ENCODE data around the gene NINL. TPM values are rescaled to one million over a fixed set of nuclear protein-coding genes. Genes with fewer than 3 reads are reported as not detected.

Gene NINL
- total RNA-seq, 3 donors from 2014 or later (not counting 1 experiment from before 2014, with no cell fraction given), result 3.1 to 6.9 (median 4.9) TPM

DNA sequence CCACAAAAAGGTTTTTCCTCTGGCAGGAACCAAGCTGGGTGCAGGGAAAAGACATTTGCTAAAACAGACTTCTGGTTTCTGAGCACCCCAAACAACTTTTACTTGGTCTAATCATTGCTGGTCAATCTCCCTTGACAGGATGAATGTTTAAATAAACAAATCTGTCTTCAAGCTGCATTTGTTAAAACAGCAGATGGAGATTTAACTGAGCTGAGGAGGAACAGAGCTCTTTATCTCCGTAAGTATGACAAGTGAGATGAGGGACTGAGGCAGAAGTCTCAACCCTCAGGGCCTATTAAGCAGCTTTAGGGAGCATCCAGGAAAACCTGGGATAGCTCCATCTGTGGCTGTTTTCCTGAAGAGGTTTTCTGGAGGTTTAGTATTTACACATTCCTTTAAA lies 40.6 kb downstream of the NINL start:
- peak overlapping the region; percentile 23 to 50 for H3K27ac Mint-ChIP-seq
- H3K27me3 Mint-ChIP-seq (ENCODE audit: low read depth in 2 of 2), result no peaks in the 10 kb centered on the region
- TF ChIP-seq CTCF (IDR thresholded peaks at IDR 0.05), result no peak
- Histone ChIP-seq H3K27ac (ENCODE audit: low read length) (no peak overlapping the region), H3K9me3 (ENCODE audit: control insufficient read depth, insufficient read depth, low read length) (peaks cover 9% of the 10 kb centered on the region), H3K36me3 (ENCODE audit: control insufficient read depth, insufficient read depth, low read length) (no peaks in the 10 kb centered on the region), H3K4me1 (ENCODE audit: control insufficient read depth, insufficient read depth, low read length) (peaks cover 18% of the 10 kb centered on the region), H3K27me3 (ENCODE audit: control insufficient read depth, insufficient read depth, low read length) (no peaks in the 10 kb centered on the region), H3K4me3 (ENCODE audit: low read length) (no peak overlapping the region)
- 91% methylated on average over 1 of the region's 1 CpG for WGBS (ENCODE audit: insufficient coverage)
- no peaks in the 10 kb centered on the region for H3K9me3 Mint-ChIP-seq
- ATAC-seq (no peak), DNase-seq (no peak)
- peaks cover 11 to 41% of the 10 kb centered on the region in 2 donors for H3K4me1 Mint-ChIP-seq
- no peak overlapping the region for H3K4me3 Mint-ChIP-seq
- H3K36me3 Mint-ChIP-seq, result no peaks in the 10 kb centered on the region
- intact Hi-C loops (cut with micrococcal nuclease), result no loop called here

DNA sequence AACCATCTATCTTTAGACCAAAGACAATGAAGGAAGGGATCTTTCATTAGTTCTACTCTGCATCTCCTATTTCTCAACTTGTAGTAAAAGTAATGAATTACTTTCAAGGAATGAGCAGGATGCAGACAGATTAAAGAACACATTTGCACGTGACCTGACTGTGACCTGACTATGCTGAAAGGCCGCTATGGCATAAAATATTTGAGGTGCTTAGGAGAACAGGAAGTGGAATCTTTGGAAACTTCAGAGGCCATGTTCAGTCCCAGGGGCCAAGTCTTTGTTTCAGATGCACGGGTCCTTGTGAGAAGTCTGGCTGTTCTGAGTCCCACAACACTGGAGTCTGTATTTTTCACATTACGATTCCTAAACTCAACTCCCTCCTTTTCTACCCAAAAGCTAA lies 41.0 kb downstream of the NINL start:
- H3K36me3 Mint-ChIP-seq, result no peaks in the 10 kb centered on the region
- no peaks in the 10 kb centered on the region for H3K9me3 Mint-ChIP-seq
- no peak for TF ChIP-seq CTCF (IDR thresholded peaks at IDR 0.05)
- no peak overlapping the region for H3K4me3 Mint-ChIP-seq
- ATAC-seq (no peak), DNase-seq (no peak)
- peaks cover 9% of the 10 kb centered on the region for H3K9me3 ChIP-seq (ENCODE audit: control insufficient read depth, insufficient read depth, low read length)
- no peaks in the 10 kb centered on the region for H3K27me3 Mint-ChIP-seq (ENCODE audit: low read depth in 2 of 2)
- H3K27ac ChIP-seq (ENCODE audit: low read length), result no peak overlapping the region
- H3K4me1 ChIP-seq (ENCODE audit: control insufficient read depth, insufficient read depth, low read length), result peaks cover 14% of the 10 kb centered on the region
- H3K36me3 ChIP-seq (ENCODE audit: control insufficient read depth, insufficient read depth, low read length), result no peaks in the 10 kb centered on the region
- intact Hi-C loops (cut with micrococcal nuclease), result no loop called here
- H3K4me1 Mint-ChIP-seq, result peaks cover 7 to 40% of the 10 kb centered on the region in 2 donors
- no peak overlapping the region for H3K4me3 ChIP-seq (ENCODE audit: low read length)
- H3K27ac Mint-ChIP-seq, result peak overlapping the region in 1 of 2 donors; percentile 23
- no peaks in the 10 kb centered on the region for H3K27me3 ChIP-seq (ENCODE audit: control insufficient read depth, insufficient read depth, low read length)
- 92% methylated on average over 4 of the region's 4 CpGs for WGBS (ENCODE audit: insufficient coverage)

DNA sequence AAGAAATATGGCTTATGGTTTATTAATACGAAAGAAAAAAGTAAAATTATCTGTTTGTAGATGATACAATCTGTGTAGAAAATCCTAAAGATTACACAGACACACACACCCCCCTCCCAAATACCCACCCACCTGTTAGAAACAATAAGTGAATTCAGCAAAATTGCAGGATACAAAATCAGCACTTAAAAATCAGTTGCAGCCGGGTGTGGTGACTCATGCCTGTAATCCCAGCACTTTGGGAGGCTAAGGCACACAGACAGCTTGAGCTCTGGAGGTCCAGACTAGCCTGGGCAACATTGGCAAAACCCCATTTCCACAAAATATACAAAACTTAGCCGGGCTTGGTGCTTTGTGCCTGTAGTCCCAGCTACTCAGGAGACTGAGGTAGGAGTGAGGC lies 42.3 kb downstream of the NINL start:
- DNase-seq, result no peak
- Histone ChIP-seq H3K4me3 (ENCODE audit: low read length) (no peak overlapping the region), H3K9me3 (ENCODE audit: control insufficient read depth, insufficient read depth, low read length) (peaks cover under 1% of the 10 kb centered on the region), H3K36me3 (ENCODE audit: control insufficient read depth, insufficient read depth, low read length) (no peaks in the 10 kb centered on the region), H3K27ac (ENCODE audit: low read length) (no peak overlapping the region), H3K27me3 (ENCODE audit: control insufficient read depth, insufficient read depth, low read length) (no peaks in the 10 kb centered on the region), H3K4me1 (ENCODE audit: control insufficient read depth, insufficient read depth, low read length) (peaks cover 2% of the 10 kb centered on the region)
- WGBS (ENCODE audit: insufficient coverage), result 73% methylated on average over 2 of the region's 3 CpGs
- H3K4me3 Mint-ChIP-seq, result no peak overlapping the region
- TF ChIP-seq CTCF (IDR thresholded peaks at IDR 0.05), result no peak
- no peak for ATAC-seq
- no peak overlapping the region for H3K27ac Mint-ChIP-seq
- H3K27me3 Mint-ChIP-seq (ENCODE audit: low read depth in 2 of 2), result no peaks in the 10 kb centered on the region
- intact Hi-C loops (cut with micrococcal nuclease), result no loop called here
- peaks cover 6 to 28% of the 10 kb centered on the region in 2 donors for H3K4me1 Mint-ChIP-seq
- no peaks in the 10 kb centered on the region for H3K36me3 Mint-ChIP-seq
- no peaks in the 10 kb centered on the region for H3K9me3 Mint-ChIP-seq

DNA sequence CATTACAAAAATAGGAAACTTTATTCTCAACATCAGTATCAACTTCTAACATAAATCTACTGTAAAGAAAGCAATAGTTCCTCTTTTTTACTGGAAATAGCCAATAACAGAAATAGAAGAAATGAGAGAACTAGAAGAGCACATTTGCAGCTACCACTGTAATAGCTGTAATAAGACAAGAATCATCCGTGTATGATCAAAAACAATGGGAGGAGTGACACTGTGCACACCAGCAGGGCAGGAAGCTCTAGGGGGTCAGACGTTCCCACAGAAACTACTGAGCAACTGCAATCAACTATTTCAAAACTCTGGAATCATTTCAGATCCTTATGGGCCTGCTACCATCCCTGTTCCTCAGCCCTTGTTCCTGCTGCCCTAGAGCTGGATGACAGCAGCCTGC lies 43.7 kb downstream of the NINL start:
- Histone ChIP-seq H3K4me1 (ENCODE audit: control insufficient read depth, insufficient read depth, low read length) (no peaks in the 10 kb centered on the region), H3K9me3 (ENCODE audit: control insufficient read depth, insufficient read depth, low read length) (no peaks in the 10 kb centered on the region), H3K27ac (ENCODE audit: low read length) (no peak overlapping the region), H3K27me3 (ENCODE audit: control insufficient read depth, insufficient read depth, low read length) (no peaks in the 10 kb centered on the region), H3K4me3 (ENCODE audit: low read length) (no peak overlapping the region), H3K36me3 (ENCODE audit: control insufficient read depth, insufficient read depth, low read length) (no peaks in the 10 kb centered on the region)
- Mint-ChIP-seq H3K4me3 (no peak overlapping the region), H3K27ac (peak overlapping the region in 1 of 2 donors; percentile 4), H3K9me3 (no peaks in the 10 kb centered on the region), H3K36me3 (no peaks in the 10 kb centered on the region), H3K27me3 (ENCODE audit: low read depth in 2 of 2) (no peaks in the 10 kb centered on the region), H3K4me1 (peaks cover 6 to 21% of the 10 kb centered on the region in 2 donors)
- 29% methylated on average over 2 of the region's 2 CpGs for WGBS (ENCODE audit: insufficient coverage)
- intact Hi-C loops (cut with micrococcal nuclease), result no loop called here
- no peak for TF ChIP-seq CTCF (IDR thresholded peaks at IDR 0.05)
- DNase-seq, result no peak
- no peak for ATAC-seq
